GM18870 (cell line): ENCODE data around the gene C1QL1.

Experiments used
- ATAC-seq: cut with Tn5 transposase; IDR thresholded peaks from one replicate; pipeline ENCODE4 v1.9.1; 2021; ENCODE audit warnings: moderate library complexity; ENCODE audit not compliant: unreplicated experiment

C1QL1 gene

GRCh38 chr17:44932096-44932786 is 35.9 kb downstream of the C1QL1 start:
- ATAC-seq = no peak

GRCh38 chr17:44931376-44931775 is 36.7 kb downstream of the C1QL1 start:
- no peak for ATAC-seq

- no peak for ATAC-seq
These were observed 37.4 kb downstream of the C1QL1 start for GRCh38 chr17:44930667-44931066.

GRCh38 chr17:44928950-44929720 is 39.0 kb downstream of the C1QL1 start:
- ATAC-seq = no peak

GRCh38 chr17:44928136-44928535 is 40.0 kb downstream of the C1QL1 start:
- ATAC-seq = no peak

- ATAC-seq = no peak
These were observed 40.4 kb downstream of the C1QL1 start for GRCh38 chr17:44927696-44928095.

- no peak for ATAC-seq
These were observed 41.1 kb downstream of the C1QL1 start for GRCh38 chr17:44926821-44927525.

- no peak for ATAC-seq
These were observed 42.1 kb downstream of the C1QL1 start for GRCh38 chr17:44925731-44926697.

GRCh38 chr17:44924107-44924544 is 44.0 kb downstream of the C1QL1 start:
- ATAC-seq = no peak

- ATAC-seq = no peak
These were observed 45.2 kb downstream of the C1QL1 start for GRCh38 chr17:44922746-44923470.

- no peak for ATAC-seq
These were observed 46.0 kb downstream of the C1QL1 start for GRCh38 chr17:44922136-44922535.

- ATAC-seq = no peak
These were observed 46.8 kb downstream of the C1QL1 start for GRCh38 chr17:44921122-44921882.

- ATAC-seq = no peak
These were observed 47.5 kb downstream of the C1QL1 start for GRCh38 chr17:44920565-44920940.

GRCh38 chr17:44919885-44920564 is 48.1 kb downstream of the C1QL1 start:
- peak; percentile 67 for ATAC-seq

GRCh38 chr17:44919411-44919810 is 48.7 kb downstream of the C1QL1 start:
- no peak for ATAC-seq

GRCh38 chr17:44918006-44918405 is 50.1 kb downstream of the C1QL1 start:
- no peak for ATAC-seq

- ATAC-seq = no peak
These were observed 50.6 kb downstream of the C1QL1 start for GRCh38 chr17:44917456-44917855.

- ATAC-seq = no peak
These were observed 51.3 kb downstream of the C1QL1 start for GRCh38 chr17:44916781-44917241.
